SH-SY5Y (cell line): ENCODE measurements around the gene PTGER4.

Experiments
- GATA2 ChIP-seq: IDR thresholded peaks from 2 replicates; pipeline ENCODE4 v1.6.1; 2011; ENCODE audit warnings: mild to moderate bottlenecking, low read depth, low read length
- GATA3 ChIP-seq: IDR thresholded peaks from 2 replicates; pipeline ENCODE4 v1.6.1; 2011; ENCODE audit warnings: low read depth, mild to moderate bottlenecking, low read length, moderate library complexity

GRCh38 chr5:40631236-40631635 lies 48.5 kb upstream of the PTGER4 start:
- TF ChIP-seq GATA3 (no peak), GATA2 (no peak)
